Activated T-helper 1 cell treated with Interleukin-2 at 50 U/mL for 16 hours (primary cell): ENCODE data around the gene ACP5.

ENCODE experiments used
- DNase-seq: peaks from one replicate; pipeline ENCODE4 v3.0.0-alpha.2; 2020; ENCODE audit warnings: low read depth

ACP5 gene

DNA sequence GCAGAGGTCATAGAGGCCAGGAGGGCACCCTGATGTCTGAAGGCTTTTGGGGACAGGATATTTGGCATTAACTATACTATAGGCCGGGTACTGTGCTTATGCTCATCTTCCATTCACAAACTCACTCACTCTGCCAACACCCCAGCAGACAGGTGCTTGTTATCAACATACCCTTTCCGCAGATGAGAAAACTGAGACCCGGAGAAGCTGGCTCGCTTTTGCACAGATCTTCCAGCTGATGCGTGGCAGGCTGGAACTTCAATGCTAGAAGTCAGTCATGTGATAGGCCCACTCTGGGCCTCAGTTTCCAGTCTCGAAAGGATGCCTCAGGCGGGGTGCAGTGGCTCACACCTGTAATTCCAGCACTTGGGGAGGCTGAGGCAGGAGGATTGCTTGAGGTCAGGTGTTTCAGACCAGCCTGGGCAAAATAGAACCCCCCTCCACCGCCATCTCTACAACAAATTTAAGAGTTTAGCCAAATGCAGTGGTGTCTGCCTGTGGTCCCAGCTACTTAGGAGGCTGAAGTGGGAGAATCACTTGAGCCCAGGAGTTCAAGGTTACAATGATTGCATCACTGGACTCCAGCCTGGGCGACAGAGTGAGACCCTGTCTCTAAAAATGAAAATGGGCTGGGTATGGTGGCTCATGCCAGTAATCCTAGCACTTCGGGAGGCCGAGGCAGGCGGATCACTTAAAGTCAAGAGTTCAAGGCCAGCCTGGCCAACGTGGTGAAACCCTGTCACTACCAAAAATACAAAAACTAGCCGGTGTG, 29.3 kb downstream of the ACP5 start:
- DNase-seq = no peak

DNA sequence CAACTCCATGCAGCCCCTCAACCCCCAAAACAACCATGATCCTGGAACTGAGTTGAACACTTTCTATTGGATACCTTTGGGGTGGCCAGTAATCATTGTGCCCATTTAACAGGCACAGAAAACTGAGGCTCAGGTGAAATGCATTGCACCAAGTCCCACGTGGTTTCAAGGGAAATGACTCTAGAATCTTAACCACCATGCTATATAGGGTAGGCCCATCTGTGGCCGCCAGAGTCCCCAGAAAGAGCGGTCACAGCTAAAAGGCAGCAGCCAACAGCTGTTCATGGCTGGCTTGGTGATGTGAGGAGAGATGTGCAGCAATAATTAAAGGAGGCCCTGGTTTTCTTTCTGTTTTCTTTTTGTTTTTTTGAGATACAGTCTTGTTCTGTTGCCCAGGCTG, 36.2 kb downstream of the ACP5 start:
- no peak for DNase-seq

DNA sequence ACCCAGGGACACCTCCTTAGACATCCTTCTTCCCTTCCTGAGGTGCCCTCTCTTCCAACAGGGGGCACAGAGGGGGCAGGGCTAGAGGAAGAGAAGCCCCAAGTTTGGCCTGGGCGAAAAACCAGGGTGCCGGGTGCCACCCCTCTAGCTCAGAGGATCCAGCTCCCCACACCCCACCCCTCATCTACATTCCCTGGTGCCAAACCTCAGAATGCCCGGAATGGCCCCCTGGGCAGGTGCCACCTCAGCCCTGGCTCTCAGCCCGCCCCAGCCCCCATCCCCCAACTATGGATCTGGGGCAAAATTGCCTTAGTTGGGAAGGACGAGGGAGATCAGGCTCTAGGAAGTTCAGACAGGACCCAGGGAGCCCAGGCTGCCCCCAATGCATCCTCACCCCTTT, 36.8 kb downstream of the ACP5 start:
- DNase-seq = no peak

DNA sequence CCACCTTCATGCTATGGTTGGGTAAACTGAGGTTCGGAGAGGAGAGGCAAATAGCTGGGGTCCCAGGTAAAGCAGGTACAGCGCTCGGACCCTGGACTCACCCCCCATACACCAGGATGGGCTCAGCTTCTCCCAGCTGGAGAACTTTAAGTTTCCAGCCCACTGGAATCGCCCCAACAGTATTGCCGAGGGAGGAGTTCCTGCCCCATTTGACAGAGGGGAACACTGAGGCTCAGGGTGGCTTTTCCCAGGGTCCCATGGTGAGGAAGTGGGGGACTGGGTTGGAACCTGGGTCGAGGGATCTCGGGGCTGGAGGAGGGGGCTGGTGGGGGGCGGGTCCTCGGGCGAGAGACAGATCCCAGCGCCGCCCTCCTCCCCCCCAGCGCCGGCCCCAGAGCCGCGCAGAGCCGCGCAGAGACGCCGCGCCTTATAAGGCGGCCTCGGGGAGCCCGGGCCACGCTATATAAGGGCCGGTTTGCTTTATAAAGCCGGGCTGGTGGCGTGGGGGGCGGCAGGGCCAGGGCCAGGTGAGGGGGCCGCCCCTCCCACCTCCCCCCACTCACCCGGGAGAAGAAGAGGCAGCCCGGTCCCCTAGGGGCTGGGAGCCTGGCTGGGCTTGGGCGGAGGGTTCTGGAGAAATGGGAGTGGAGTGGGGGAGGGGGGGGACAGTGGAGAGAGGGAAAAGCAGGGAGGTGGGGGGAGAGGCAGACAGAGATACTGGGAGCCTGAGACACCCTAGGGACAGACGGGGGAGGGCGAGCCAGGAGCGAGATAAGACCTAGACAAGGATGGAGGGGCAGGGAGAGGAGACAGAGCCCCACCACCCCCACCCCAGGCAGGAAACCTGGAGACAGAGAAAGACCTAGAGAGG, 37.7 kb downstream of the ACP5 start:
- no peak for DNase-seq

DNA sequence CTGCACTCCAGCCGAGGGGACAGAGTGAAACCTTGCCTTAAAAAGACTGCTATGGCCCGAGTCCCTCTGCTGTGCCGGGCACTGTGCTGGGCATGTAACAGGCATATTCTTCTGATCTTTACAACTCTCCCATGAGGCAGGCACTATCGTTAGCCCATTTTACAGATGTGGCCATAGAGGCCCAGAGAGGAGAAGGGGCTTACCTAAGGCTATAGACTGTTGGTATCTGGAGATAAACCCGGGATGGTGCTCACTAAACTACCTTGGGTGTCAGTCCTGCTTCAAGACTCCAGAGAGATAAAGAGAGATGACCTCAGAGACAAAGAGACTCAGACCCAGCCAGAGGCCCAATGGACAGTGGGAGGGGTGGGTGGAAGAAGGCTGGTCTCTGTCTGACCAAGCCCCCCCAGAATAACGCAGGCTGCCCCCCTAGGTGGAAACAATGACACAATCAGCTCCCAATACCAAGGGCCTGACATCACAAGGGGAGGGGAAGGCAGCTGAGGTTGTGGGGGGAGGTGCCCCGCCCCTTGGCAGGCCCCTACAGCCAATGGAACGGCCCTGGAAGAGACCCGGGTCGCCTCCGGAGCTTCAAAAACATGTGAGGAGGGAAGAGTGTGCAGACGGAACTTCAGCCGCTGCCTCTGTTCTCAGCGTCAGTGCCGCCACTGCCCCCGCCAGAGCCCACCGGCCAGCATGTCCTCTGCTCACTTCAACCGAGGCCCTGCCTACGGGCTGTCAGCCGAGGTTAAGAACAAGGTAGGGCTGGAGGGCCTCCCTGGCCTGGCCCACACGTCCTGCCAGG, 39.0 kb downstream of the ACP5 start, which contains the start of gene CNN1:
Gene CNN1, plus strand, starts transcription at position 620 of the 805 bp plus-strand sequence. Its CDS starts 77 bp downstream, at position 697.
- no peak for DNase-seq

DNA sequence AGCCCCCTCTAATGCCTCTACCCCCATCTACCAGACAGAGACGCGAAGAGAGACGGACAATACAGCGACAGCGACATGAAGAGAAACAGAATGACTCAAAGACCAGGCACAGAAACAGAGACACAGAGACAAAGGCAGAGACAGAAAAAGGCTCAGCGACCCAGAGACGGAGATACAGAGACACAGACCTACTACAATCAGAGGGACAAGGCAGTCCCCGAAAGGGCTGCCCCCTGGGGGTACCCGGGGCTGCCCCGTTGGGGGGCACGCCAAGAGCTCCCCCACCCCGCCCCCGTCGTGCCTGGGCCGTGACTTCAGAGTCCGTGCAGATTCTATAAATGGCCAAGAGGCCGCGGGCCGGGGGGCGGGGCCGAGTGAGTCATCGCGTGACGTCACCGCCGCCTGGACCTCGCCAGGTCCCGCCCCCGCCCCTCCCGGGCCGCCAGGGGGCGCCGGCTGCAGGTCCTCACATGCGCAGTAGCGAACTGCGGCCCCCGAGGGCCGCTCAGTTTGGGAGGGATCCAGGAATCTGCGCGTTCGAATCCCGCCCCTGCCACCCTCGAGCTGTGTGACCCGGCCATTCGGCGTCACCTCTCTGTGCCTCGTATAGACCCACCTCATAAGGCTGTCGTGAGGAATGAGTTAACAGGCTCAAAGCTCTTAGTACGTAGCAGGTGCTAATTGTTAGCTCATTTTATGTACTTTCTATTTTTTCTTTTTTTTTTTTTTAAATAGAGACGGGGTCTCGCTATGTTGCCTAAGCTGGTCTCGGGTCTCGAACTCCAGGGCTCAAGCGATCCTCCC, 41.5 kb downstream of the ACP5 start:
- peak; percentile 73 for DNase-seq

DNA sequence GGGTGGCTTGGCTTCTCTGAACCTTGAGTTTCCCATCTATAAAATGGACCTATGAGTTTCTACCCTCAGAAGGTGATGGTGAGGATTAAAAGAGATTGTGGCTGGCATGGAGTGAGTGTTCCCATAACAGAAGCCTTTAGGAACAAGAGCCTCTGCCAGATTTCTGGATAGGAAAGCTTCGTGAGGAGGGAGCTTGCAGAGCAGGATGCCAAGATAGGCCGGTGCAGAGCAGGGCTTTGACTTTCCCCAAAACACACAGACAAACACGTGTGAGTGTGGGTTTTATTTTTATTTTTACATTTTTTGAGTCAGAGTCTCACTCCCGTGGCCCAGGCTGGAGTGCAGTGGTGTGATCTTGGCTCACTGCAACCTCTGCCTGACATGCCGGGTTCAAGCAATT, 42.5 kb downstream of the ACP5 start:
- DNase-seq = no peak

DNA sequence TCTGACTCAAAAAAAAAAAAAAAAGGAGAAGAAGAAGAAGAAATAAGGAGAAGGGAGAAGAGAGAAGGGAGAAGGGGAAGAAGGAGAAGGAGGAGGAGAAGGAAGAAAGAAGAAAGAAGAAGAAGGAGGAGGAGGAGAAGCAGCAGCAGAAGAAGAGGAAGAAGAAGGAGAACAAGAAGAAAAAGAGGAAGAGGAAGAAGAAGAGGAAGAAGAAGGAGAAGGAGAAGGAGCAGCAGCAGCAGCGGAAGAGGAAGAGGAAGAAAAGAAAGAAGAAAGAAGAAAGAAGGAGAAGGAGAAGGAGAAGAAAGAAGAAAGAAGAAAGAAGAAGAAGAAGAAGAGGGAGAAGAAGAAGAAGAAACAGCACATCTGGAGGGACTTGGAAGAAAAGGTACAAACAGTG, 42.9 kb downstream of the ACP5 start:
- no peak for DNase-seq

DNA sequence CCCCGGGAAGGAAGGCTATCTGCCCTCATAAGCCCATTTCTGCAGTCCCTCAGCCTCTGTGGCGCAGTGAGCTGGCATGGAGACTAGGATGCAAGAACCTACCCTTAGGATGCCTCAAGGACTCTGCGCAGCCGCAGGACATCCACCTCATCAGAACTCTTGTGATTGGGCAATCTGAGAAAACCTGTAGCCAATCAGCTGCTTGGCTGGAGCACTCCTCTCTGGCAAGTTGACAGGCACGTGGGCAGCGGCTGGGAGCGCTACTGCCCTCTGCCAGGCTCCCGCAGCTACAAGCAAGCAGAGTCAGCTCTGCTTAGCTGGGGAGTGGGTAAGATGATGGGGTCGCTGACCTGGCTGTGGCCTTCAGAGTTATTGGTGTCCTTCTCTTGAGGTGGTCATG, 47.0 kb downstream of the ACP5 start:
- DNase-seq = no peak

DNA sequence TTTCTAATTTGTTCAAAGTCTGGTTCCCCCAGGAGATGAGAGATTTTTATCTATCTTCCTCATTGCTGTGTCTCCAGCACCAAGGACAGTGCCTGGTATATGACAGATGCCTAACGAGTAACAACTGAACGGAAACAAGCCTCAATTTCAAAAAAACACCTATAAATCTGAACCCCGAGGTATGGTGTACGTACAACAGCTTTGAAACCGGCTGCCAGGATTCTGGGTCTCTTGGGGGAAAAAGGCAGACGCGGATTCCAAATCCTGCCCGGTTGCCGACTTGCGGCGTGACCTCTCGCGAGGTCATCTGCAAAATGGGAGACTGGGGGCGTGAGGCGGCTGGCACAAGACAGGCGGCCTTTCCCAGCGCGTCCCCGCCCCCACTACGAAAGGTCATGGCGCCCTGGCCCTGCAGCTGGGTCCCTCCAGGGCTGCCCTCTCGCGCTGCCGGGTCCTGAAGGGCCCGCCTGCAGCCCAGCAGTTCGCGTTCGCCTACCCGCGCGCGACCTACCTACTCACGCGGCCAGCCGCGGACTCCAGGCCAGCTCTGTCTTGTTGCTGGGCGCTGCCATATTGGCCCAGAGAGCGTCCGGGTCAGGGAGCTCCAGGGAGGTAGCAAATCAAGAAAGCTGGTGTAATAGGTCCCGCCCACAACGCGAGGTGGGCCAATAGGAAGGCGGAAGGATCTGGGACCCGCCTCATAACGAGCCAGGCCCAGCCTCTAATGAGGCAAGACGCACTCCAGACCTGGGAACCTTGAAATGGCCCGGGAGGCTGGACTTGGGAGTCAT, 48.7 kb downstream of the ACP5 start, which contains the start of gene ECSIT:
Gene ECSIT, minus strand, starts transcription at position 584 of the 791 bp plus-strand sequence. CDS start 9,964 bp downstream, outside the sequence.
- peak; percentile 80 for DNase-seq
